HepG2 (cell line): ENCODE data around the gene XKR7. TPM values are rescaled to one million over a fixed set of nuclear protein-coding genes. Genes with fewer than 3 reads are reported as not detected.

Experiments used
- FOXC1 ChIP-seq: sonication (generic); formaldehyde crosslinking; IDR thresholded peaks from 2 replicates; pipeline ENCODE4 v1.8.0; 2022; ENCODE audit warnings: mild to moderate bottlenecking, missing genetic modification reagents, borderline replicate concordance
- HMG20B ChIP-seq: conservative IDR thresholded peaks from 2 replicates; pipeline ENCODE4 v1.6.1; 2016; ENCODE audit warnings: missing genetic modification reagents, missing compliant biosample characterization
- PITX1 ChIP-seq: sonication (generic); formaldehyde crosslinking; IDR thresholded peaks from 2 replicates; pipeline ENCODE4 v1.5.1; 2020; ENCODE audit warnings: mild to moderate bottlenecking, missing genetic modification reagents
- RXRA ChIP-seq: sonication (generic); formaldehyde crosslinking; IDR thresholded peaks from 2 replicates; pipeline ENCODE4 v1.5.1; 2020; ENCODE audit warnings: missing genetic modification reagents
- SP5 ChIP-seq: IDR thresholded peaks from 2 replicates; pipeline ENCODE4 v1.6.1; 2016; ENCODE audit warnings: low read depth, borderline replicate concordance
- XRCC5 ChIP-seq: fragments of 200-400 bp; formaldehyde crosslinking; optimal IDR thresholded peaks from 2 replicates; pipeline ENCODE3; 2017; ENCODE audit warnings: mild to moderate bottlenecking, low read length
- ZIK1 ChIP-seq: sonication (generic); formaldehyde crosslinking; IDR thresholded peaks from 2 replicates; pipeline ENCODE4 v1.5.0; 2020; ENCODE audit warnings: mild to moderate bottlenecking, low read depth, missing genetic modification reagents, borderline replicate concordance
- ZNF263 ChIP-seq: sonication (generic); formaldehyde crosslinking; IDR thresholded peaks from 2 replicates; pipeline ENCODE4 v1.4.0; 2020; ENCODE audit warnings: missing genetic modification reagents
- ZNF563 ChIP-seq: sonication (generic); formaldehyde crosslinking; IDR thresholded peaks from 2 replicates; pipeline ENCODE4 v1.8.0; 2022; ENCODE audit warnings: mild to moderate bottlenecking, moderate library complexity, missing genetic modification reagents
- ZNF777 ChIP-seq: sonication (generic); formaldehyde crosslinking; IDR thresholded peaks from 2 replicates; pipeline ENCODE4 v1.4.0; 2020; ENCODE audit warnings: missing genetic modification reagents
- ZSCAN12 ChIP-seq: sonication (generic); formaldehyde crosslinking; IDR thresholded peaks from 2 replicates; pipeline ENCODE4 v1.9.0; 2021; ENCODE audit warnings: mild to moderate bottlenecking, missing genetic modification reagents
- polyA plus RNA-seq, 8 experiments: library from polyadenylated mRNA; depleted of rRNA in 3 of 8; stranded (reverse) in 7 of 8; unstranded in 1 of 8; fragments of >200 nt; fragmentation: Illumina TruSeq in 4 of 8; extraction: Trizol in 4 of 8; gene quantifications; 2 replicates each; pipeline versions ENCODE4 v1.2.1 to v1.2.3, GENCODE V29; 2011 to 2016; ENCODE audit warnings: low read depth in 4 of 8, missing spikeins in 1 of 8, mixed read lengths in 1 of 8; ENCODE audit not compliant: insufficient read depth in 1 of 8
- total RNA-seq, 5 experiments: library from RNA; depleted of rRNA; stranded (reverse); fragments of >200 nt; fragmentation: Illumina TruSeq; extraction: Trizol; gene quantifications; 2 replicates each; pipeline ENCODE4 v1.2.3, GENCODE V29; 2016; ENCODE audit warnings: low read depth in 1 of 5
- TF ChIP-seq, protein P1 (sequence below): sonication (generic); formaldehyde crosslinking; IDR thresholded peaks from 2 replicates; pipeline ENCODE4 v1.8.1; 2023; ENCODE audit warnings: mild to moderate bottlenecking, moderate library complexity, missing genetic modification reagents
- TF ChIP-seq, protein P2 (sequence below): sonication (generic); formaldehyde crosslinking; IDR thresholded peaks from 2 replicates; pipeline ENCODE4 v1.5.0; 2020; ENCODE audit warnings: missing genetic modification reagents
- TF ChIP-seq, protein P3 (sequence below): sonication (generic); formaldehyde crosslinking; IDR thresholded peaks from 2 replicates; pipeline ENCODE4 v1.5.1; 2020; ENCODE audit warnings: mild to moderate bottlenecking, missing genetic modification reagents, moderate library complexity
- TF ChIP-seq, protein P4 (sequence below): sonication (generic); formaldehyde crosslinking; IDR thresholded peaks from 2 replicates; pipeline ENCODE4 v1.4.0; 2020; ENCODE audit warnings: mild to moderate bottlenecking, missing genetic modification reagents
- TF ChIP-seq, protein P5 (sequence below): sonication (generic); formaldehyde crosslinking; IDR thresholded peaks from 2 replicates; pipeline ENCODE4 v1.4.0; 2020; ENCODE audit warnings: missing genetic modification reagents, borderline replicate concordance

Gene XKR7
- total and polyA plus RNA-seq, 2 of the 13 experiments (the other 11 are each of a cell fraction or from before 2014, with no cell fraction given), result not detected

DNA sequence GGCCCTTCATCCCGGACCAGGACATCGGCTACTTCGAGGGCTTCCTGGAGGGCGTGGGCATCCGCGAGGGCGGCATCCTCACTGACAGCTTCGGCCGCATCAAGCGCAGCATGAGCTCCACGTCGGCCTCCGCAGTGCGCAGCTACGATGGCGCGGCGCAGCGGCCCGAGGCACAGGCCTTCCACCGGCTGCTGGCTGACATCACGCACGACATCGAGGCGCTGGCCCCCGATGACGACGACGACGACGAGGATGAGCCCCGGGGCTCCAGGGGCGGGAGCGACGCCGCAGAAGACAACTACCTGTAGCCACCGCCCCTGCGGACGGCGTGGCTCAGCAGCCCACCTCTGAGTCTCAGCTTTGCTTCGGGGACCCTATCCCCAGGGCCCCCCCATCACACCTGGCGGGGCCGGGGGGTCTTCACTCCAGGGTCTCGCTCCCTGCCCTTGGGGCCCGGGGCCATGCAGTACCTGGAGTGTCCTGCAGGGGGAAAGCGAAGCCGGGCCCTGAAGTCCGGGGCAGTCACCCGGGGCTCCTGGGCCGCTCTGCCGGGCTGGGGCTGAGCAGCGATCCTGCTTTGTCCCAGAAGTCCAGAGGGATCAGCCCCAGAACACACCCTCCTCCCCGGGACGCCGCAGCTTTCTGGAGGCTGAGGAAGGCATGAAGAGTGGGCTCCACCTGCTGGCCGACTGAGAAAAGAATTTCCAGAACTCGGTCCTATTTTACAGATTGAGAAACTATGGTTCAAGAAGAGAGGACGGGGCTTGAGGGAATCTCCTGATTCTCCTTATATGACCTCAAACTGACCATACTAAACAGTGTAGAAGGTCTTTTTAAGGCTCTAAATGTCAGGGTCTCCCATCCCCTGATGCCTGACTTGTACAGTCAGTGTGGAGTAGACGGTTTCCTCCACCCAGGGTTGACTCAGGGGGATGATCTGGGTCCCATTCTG, 63.3 kb downstream of the XKR7 start (continued):
- TF ChIP-seq, protein P1, sequence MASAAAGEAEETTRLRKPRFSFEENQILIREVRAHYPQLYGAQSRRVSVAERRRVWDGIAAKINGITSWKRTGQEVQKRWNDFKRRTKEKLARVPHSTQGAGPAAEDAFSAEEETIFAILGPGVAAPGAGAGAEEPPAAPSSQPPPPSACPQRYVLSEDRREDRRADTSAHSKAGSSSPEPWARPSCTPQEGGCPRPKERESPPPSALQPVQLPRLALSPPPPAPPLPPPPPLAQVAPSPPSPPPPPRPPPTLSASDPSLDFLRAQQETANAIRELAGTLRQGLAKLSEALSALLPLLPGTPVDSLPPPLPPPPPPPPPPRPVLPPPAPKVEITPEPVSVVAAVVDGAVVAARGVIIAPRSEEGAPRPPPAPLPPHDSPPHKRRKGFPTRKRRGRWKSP (CRISPR knock-in tag), result 0 out of 2 replicates have a peak, but pooled peaks have one; percentile 40
- TF ChIP-seq HMG20B (CRISPR knock-in tag), result 0 out of 2 replicates have a peak, but pooled peaks have one; percentile 45
- 0 out of 2 replicates have a peak, but pooled peaks have one; percentile 47 for TF ChIP-seq ZIK1
- peak; percentile 63; the same call in 1 of the 2 replicates for TF ChIP-seq ZSCAN12
- TF ChIP-seq SP5 (CRISPR knock-in tag), result no peak
- TF ChIP-seq ZNF563 (CRISPR knock-in tag), result 0 out of 2 replicates have a peak, but pooled peaks have one; percentile 34
- TF ChIP-seq RXRA (CRISPR knock-in tag), result peak; percentile 68
- TF ChIP-seq, protein P2, sequence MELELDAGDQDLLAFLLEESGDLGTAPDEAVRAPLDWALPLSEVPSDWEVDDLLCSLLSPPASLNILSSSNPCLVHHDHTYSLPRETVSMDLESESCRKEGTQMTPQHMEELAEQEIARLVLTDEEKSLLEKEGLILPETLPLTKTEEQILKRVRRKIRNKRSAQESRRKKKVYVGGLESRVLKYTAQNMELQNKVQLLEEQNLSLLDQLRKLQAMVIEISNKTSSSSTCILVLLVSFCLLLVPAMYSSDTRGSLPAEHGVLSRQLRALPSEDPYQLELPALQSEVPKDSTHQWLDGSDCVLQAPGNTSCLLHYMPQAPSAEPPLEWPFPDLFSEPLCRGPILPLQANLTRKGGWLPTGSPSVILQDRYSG (CRISPR knock-in tag), result 0 out of 2 replicates have a peak, but pooled peaks have one; percentile 35
- peak; percentile 68 for TF ChIP-seq ZNF777 (CRISPR knock-in tag)
- peak; percentile 96 for TF ChIP-seq ZNF263 (CRISPR knock-in tag)
- TF ChIP-seq, protein P3, sequence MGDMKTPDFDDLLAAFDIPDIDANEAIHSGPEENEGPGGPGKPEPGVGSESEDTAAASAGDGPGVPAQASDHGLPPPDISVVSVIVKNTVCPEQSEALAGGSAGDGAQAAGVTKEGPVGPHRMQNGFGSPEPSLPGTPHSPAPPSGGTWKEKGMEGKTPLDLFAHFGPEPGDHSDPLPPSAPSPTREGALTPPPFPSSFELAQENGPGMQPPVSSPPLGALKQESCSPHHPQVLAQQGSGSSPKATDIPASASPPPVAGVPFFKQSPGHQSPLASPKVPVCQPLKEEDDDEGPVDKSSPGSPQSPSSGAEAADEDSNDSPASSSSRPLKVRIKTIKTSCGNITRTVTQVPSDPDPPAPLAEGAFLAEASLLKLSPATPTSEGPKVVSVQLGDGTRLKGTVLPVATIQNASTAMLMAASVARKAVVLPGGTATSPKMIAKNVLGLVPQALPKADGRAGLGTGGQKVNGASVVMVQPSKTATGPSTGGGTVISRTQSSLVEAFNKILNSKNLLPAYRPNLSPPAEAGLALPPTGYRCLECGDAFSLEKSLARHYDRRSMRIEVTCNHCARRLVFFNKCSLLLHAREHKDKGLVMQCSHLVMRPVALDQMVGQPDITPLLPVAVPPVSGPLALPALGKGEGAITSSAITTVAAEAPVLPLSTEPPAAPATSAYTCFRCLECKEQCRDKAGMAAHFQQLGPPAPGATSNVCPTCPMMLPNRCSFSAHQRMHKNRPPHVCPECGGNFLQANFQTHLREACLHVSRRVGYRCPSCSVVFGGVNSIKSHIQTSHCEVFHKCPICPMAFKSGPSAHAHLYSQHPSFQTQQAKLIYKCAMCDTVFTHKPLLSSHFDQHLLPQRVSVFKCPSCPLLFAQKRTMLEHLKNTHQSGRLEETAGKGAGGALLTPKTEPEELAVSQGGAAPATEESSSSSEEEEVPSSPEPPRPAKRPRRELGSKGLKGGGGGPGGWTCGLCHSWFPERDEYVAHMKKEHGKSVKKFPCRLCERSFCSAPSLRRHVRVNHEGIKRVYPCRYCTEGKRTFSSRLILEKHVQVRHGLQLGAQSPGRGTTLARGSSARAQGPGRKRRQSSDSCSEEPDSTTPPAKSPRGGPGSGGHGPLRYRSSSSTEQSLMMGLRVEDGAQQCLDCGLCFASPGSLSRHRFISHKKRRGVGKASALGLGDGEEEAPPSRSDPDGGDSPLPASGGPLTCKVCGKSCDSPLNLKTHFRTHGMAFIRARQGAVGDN (CRISPR knock-in tag), result peak; percentile 78
- TF ChIP-seq XRCC5, result peak; percentile 98
- TF ChIP-seq, protein P4, sequence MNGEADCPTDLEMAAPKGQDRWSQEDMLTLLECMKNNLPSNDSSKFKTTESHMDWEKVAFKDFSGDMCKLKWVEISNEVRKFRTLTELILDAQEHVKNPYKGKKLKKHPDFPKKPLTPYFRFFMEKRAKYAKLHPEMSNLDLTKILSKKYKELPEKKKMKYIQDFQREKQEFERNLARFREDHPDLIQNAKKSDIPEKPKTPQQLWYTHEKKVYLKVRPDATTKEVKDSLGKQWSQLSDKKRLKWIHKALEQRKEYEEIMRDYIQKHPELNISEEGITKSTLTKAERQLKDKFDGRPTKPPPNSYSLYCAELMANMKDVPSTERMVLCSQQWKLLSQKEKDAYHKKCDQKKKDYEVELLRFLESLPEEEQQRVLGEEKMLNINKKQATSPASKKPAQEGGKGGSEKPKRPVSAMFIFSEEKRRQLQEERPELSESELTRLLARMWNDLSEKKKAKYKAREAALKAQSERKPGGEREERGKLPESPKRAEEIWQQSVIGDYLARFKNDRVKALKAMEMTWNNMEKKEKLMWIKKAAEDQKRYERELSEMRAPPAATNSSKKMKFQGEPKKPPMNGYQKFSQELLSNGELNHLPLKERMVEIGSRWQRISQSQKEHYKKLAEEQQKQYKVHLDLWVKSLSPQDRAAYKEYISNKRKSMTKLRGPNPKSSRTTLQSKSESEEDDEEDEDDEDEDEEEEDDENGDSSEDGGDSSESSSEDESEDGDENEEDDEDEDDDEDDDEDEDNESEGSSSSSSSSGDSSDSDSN (CRISPR knock-in tag), result peak; percentile 99
- TF ChIP-seq, protein P5, sequence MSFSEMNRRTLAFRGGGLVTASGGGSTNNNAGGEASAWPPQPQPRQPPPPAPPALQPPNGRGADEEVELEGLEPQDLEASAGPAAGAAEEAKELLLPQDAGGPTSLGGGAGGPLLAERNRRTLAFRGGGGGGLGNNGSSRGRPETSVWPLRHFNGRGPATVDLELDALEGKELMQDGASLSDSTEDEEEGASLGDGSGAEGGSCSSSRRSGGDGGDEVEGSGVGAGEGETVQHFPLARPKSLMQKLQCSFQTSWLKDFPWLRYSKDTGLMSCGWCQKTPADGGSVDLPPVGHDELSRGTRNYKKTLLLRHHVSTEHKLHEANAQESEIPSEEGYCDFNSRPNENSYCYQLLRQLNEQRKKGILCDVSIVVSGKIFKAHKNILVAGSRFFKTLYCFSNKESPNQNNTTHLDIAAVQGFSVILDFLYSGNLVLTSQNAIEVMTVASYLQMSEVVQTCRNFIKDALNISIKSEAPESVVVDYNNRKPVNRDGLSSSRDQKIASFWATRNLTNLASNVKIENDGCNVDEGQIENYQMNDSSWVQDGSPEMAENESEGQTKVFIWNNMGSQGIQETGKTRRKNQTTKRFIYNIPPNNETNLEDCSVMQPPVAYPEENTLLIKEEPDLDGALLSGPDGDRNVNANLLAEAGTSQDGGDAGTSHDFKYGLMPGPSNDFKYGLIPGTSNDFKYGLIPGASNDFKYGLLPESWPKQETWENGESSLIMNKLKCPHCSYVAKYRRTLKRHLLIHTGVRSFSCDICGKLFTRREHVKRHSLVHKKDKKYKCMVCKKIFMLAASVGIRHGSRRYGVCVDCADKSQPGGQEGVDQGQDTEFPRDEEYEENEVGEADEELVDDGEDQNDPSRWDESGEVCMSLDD, result peak; percentile 26; the same call in 1 of the 2 replicates
- TF ChIP-seq FOXC1 (CRISPR knock-in tag), result peak; percentile 81; the same call in 1 of the 2 replicates
- TF ChIP-seq PITX1 (CRISPR knock-in tag), result peak; percentile 82; the same call in 1 of the 2 replicates
